Omental fat pad (tissue), 4 donors: ENCODE results near the gene GNB1. TPM values are rescaled to one million over a fixed set of nuclear protein-coding genes. Genes with fewer than 3 reads are reported as not detected.

ENCODE experiments used
- ATAC-seq: fragments of 150-250 bp; one replicate; pipeline ENCODE4 v1.9.1; 2016; ENCODE audit warnings: mild to moderate bottlenecking, moderate library complexity; ENCODE audit not compliant: low FRiP score
- DNase-seq: peaks from one replicate; pipeline ENCODE4 v3.0.0-alpha.2; 2019; ENCODE audit warnings: low spot score
- CTCF ChIP-seq, 3 donors: fragments of 450-650 bp; IDR thresholded peaks; one replicate each; pipeline ENCODE4 v1.5.1; 2016 to 2017; ENCODE audit warnings: antibody characterized with exemption in 3 of 3, mild to moderate bottlenecking in 3 of 3, moderate library complexity in 2 of 3
- total RNA-seq, 4 donors: library from RNA; depleted of rRNA; stranded (reverse); fragments of >200 nt; gene quantifications; one replicate each; pipeline ENCODE4 v1.1.0, GENCODE V29; 2016

Gene GNB1
- total RNA-seq, 4 donors from 2014 or later, result 104 to 175 (median 152) TPM

GRCh38 chr1:1808206-1808605, 82.7 kb downstream of the GNB1 start:
- TF ChIP-seq CTCF (IDR thresholded peaks at IDR 0.05), result no peak
- DNase-seq (no peak), ATAC-seq (no peak)

- TF ChIP-seq CTCF (IDR thresholded peaks at IDR 0.05), result no peak
- ATAC-seq (no peak), DNase-seq (no peak)
Observed at GRCh38 chr1:1806890-1807289, 84.0 kb downstream of the GNB1 start.

- no peak for TF ChIP-seq CTCF (IDR thresholded peaks at IDR 0.05)
- DNase-seq (no peak), ATAC-seq (no peak)
Observed at GRCh38 chr1:1804301-1804700, 86.6 kb downstream of the GNB1 start.

DNA sequence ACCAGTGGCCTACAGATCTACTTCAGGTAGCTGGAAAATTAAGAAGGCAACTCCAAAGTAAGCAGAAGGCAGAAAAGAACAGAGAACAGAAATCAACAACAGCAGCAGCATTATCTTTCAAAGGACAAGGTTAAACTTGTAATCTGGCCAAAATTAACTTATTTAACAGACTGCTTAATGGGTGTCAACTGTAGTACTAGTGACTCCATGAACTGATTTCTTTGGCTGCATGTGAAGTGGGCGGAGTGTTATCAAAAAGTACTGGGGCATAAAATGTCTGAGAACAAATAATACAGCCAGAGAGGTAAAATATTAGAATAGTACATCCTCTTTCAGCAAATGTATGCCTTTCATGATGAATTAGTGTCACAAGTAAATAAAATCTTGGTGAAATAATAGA, 88.0 kb downstream of the GNB1 start:
- ATAC-seq (no peak), DNase-seq (no peak)
- TF ChIP-seq CTCF (IDR thresholded peaks at IDR 0.05), result no peak

DNA sequence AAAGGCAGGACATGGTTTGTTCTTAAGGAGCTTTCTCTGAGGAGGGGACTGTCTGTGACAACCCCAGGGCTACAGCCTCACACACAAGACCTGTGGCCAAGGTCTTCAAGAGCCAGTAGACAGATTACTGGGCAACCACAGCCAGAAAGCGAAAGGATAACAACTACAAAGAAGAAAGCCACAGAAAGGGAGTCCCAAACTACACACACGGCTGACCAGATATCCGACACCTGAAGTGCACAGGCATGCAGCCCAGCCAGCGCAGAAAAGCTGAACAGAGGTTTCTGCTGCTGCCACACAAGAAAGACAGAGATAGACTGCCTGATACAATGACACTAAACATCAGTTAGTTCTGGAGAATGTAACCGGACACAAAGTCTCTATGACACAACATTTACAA, 91.2 kb downstream of the GNB1 start:
- no peak for ATAC-seq
- TF ChIP-seq CTCF (IDR thresholded peaks at IDR 0.05), result no peak
- DNase-seq, result no peak

GRCh38 chr1:1797731-1798341, 93.1 kb downstream of the GNB1 start:
- no peak for TF ChIP-seq CTCF (IDR thresholded peaks at IDR 0.05)
- DNase-seq (no peak), ATAC-seq (no peak)

DNA sequence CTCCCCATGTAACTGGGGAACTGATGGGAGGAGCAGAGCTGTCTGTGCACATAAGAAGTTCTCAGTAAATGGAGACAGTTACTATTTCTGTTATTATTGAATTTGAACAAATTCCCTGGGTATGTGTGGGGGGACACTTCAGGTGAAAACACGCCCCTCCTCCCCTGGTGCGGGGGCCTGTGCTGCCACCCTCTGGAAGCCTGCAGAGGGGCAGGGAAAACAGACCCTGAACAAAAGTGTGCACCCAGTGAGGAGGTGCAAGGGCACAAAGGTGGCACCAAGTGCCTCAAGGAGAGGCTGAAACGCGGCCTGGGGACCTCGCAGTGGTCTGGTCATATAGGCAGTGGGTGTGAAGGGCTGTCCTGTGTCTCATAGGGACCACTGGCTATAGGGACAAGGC, 94.4 kb downstream of the GNB1 start:
- ATAC-seq (no peak), DNase-seq (no peak)
- TF ChIP-seq CTCF (IDR thresholded peaks at IDR 0.05), result no peak
